Brain microvascular endothelial cell (primary cell): ENCODE results near the gene VEGFC.

Experiments used
- DNase-seq: peaks from one replicate; pipeline ENCODE4 v3.0.0-alpha.2; 2020
- H3K27ac ChIP-seq: fragments of 250-450 bp; sonication (Bioruptor Pico); 2 replicates; pipeline ENCODE4 v1.5.1; 2020; ENCODE audit warnings: mild to moderate bottlenecking, moderate library complexity
- H3K27me3 ChIP-seq: fragments of 250-450 bp; sonication (Bioruptor Pico); replicated peaks from 2 replicates; pipeline ENCODE4 v1.5.1; 2020; ENCODE audit warnings: mild to moderate bottlenecking
- H3K36me3 ChIP-seq: fragments of 250-450 bp; sonication (Bioruptor Pico); replicated peaks from 2 replicates; pipeline ENCODE4 v1.5.1; 2020; ENCODE audit warnings: mild to moderate bottlenecking
- H3K4me3 ChIP-seq: 2 replicates; pipeline ENCODE4 v1.5.1; 2011; ENCODE audit warnings: low read depth, mild to moderate bottlenecking, control low read depth, low read length, moderate library complexity
- CTCF ChIP-seq: IDR thresholded peaks from 2 replicates; pipeline ENCODE4 v1.5.1; 2011; ENCODE audit warnings: low read depth, mild to moderate bottlenecking, moderate library complexity, low read length, control low read depth, inconsistent platforms; ENCODE audit errors: missing control alignments
- in situ Hi-C: cut with HindIII; loops from 2 replicates; pipeline ENCODE4 v1.10.0; 2017; ENCODE audit warnings: low sequenced_read_pairs, low pct_ligation_motif_present

VEGFC gene

GRCh38 chr4:176755001-176755400, 37.7 kb downstream of the VEGFC start:
- in situ Hi-C loops: no loop called here
- no peak for DNase-seq
- Histone ChIP-seq H3K27ac (no peak overlapping the region), H3K27me3 (no peaks in the 10 kb centered on the region), H3K36me3 (no peaks in the 10 kb centered on the region), H3K4me3 (no peak overlapping the region)
- no peak for TF ChIP-seq CTCF

GRCh38 chr4:176753049-176753448, 39.7 kb downstream of the VEGFC start:
- no peak for TF ChIP-seq CTCF
- in situ Hi-C loops: no loop called here
- peak; percentile 89 for DNase-seq
- H3K27me3 ChIP-seq: no peaks in the 10 kb centered on the region
- peak overlapping the region; percentile 53 for H3K27ac ChIP-seq
- no peak overlapping the region for H3K4me3 ChIP-seq
- H3K36me3 ChIP-seq: no peaks in the 10 kb centered on the region

- no peak for TF ChIP-seq CTCF
- Histone ChIP-seq H3K27me3 (no peaks in the 10 kb centered on the region), H3K4me3 (no peak overlapping the region), H3K36me3 (no peaks in the 10 kb centered on the region), H3K27ac (peak overlapping the region; percentile 53)
- no peak for DNase-seq
- in situ Hi-C loops: no loop called here
Measured at GRCh38 chr4:176752191-176752749, 40.5 kb downstream of the VEGFC start.

- TF ChIP-seq CTCF: no peak
- H3K4me3 ChIP-seq: no peak overlapping the region
- DNase-seq: no peak
- H3K27ac ChIP-seq: no peak overlapping the region
- H3K27me3 ChIP-seq: no peaks in the 10 kb centered on the region
- H3K36me3 ChIP-seq: no peaks in the 10 kb centered on the region
- in situ Hi-C loops: no loop called here
Measured at GRCh38 chr4:176751061-176751460, 41.7 kb downstream of the VEGFC start.

GRCh38 chr4:176746846-176747245, 45.9 kb downstream of the VEGFC start:
- no peak for DNase-seq
- no peak overlapping the region for H3K4me3 ChIP-seq
- H3K27me3 ChIP-seq: no peaks in the 10 kb centered on the region
- no peak for TF ChIP-seq CTCF
- in situ Hi-C loops: no loop called here
- H3K27ac ChIP-seq: no peak overlapping the region
- no peaks in the 10 kb centered on the region for H3K36me3 ChIP-seq

- TF ChIP-seq CTCF: no peak
- DNase-seq: no peak
- Histone ChIP-seq H3K27me3 (no peaks in the 10 kb centered on the region), H3K4me3 (no peak overlapping the region), H3K27ac (no peak overlapping the region), H3K36me3 (no peaks in the 10 kb centered on the region)
- in situ Hi-C loops: no loop called here
Measured at GRCh38 chr4:176745902-176746301, 46.8 kb downstream of the VEGFC start.
